Stomach smooth muscle (tissue), 2 donors: ENCODE measurements around the gene MARK3.

Source experiments
- H3K27ac ChIP-seq: one replicate; pipeline ENCODE4 v1.7.0; 2013; ENCODE audit warnings: mild to moderate bottlenecking, low read length, inconsistent platforms
- H3K27me3 ChIP-seq, 2 donors: one replicate each; pipeline ENCODE4 v1.7.0; 2013; ENCODE audit warnings: low read length in 2 of 2; ENCODE audit not compliant: insufficient read depth in 2 of 2, control insufficient read depth in 1 of 2
- H3K36me3 ChIP-seq, 2 donors: one replicate each; pipeline ENCODE4 v1.7.0; 2013; ENCODE audit warnings: low read length in 2 of 2; ENCODE audit not compliant: control insufficient read depth in 2 of 2, insufficient read depth in 2 of 2
- H3K4me1 ChIP-seq: one replicate; pipeline ENCODE4 v1.7.0; 2013; ENCODE audit warnings: low read length; ENCODE audit not compliant: control insufficient read depth, insufficient read depth
- H3K4me3 ChIP-seq, 2 donors: one replicate each; pipeline ENCODE4 v1.7.0; 2013; ENCODE audit warnings: low read length in 2 of 2
- H3K9ac ChIP-seq, 2 donors: one replicate each; pipeline ENCODE4 v1.7.0; 2013; ENCODE audit warnings: low read length in 2 of 2, mild to moderate bottlenecking in 1 of 2
- H3K9me3 ChIP-seq, 2 donors: one replicate each; pipeline ENCODE4 v1.7.0; 2013; ENCODE audit warnings: low read length in 2 of 2; ENCODE audit not compliant: control insufficient read depth in 2 of 2
- donor health status: healthy.
- donor health status: Pancreatic carcinoma.

Gene MARK3

DNA sequence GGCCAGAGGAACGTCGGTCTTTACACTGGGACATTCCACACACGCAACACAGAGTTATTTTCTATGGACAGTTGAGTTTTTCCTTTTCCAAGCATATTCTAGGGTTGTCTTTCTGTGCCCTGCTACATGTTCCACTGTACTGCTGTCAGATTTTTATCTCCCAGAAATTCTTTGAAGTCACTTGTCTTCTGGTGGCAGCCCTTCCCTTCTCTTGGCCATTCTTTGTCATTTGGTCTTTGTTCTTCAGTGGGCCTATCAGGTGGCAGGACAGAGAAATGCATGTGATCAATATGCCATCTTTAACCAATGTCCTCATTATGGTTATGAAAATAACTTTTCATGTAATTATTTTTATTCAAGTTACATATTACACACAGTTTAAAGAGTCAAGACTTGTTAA, 36.3 kb downstream of the MARK3 start:
- Histone ChIP-seq H3K36me3 (peaks cover 0 to 5% of the 10 kb centered on the region in 2 donors), H3K9ac (no peak overlapping the region), H3K9me3 (no peaks in the 10 kb centered on the region), H3K4me1 (no peaks in the 10 kb centered on the region), H3K27me3 (no peaks in the 10 kb centered on the region), H3K4me3 (no peak overlapping the region), H3K27ac (no peak overlapping the region)

DNA sequence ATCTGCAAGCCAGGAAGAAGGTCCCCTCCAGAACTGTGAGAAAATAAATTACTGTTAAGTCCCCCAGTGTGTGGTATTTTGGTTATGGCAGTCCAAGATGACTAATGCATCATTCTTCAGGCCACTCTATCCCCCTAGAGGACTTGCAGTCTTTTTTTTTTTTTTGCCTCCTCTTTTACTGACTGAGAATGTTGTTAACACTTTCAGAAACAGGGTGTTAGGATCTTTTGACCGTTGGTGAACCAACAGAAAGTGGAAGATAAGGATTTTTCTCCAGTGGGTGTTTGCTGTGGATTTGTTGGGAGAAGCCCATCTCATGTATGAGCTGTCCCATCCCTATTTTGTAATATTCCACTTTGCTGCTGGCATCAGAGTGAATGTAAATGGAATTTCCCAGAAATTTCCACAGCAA, 37.8 kb downstream of the MARK3 start:
- H3K27me3 ChIP-seq: no peaks in the 10 kb centered on the region
- H3K4me1 ChIP-seq: no peaks in the 10 kb centered on the region
- no peak overlapping the region for H3K4me3 ChIP-seq
- H3K27ac ChIP-seq: no peak overlapping the region
- no peaks in the 10 kb centered on the region for H3K9me3 ChIP-seq
- peaks cover 0 to 5% of the 10 kb centered on the region in 2 donors for H3K36me3 ChIP-seq
- H3K9ac ChIP-seq: no peak overlapping the region

- H3K27ac ChIP-seq: no peak overlapping the region
- no peaks in the 10 kb centered on the region for H3K27me3 ChIP-seq
- H3K4me1 ChIP-seq: peaks cover 3% of the 10 kb centered on the region
- no peak overlapping the region for H3K4me3 ChIP-seq
- no peaks in the 10 kb centered on the region for H3K9me3 ChIP-seq
- H3K9ac ChIP-seq: no peak overlapping the region
- no peaks in the 10 kb centered on the region for H3K36me3 ChIP-seq
Measured at GRCh38 chr14:103427485-103428443, 42.5 kb downstream of the MARK3 start.

- Histone ChIP-seq H3K4me1 (peaks cover 3% of the 10 kb centered on the region), H3K4me3 (no peak overlapping the region), H3K9ac (no peak overlapping the region), H3K9me3 (no peaks in the 10 kb centered on the region), H3K27me3 (no peaks in the 10 kb centered on the region), H3K27ac (no peak overlapping the region), H3K36me3 (peaks cover 0 to under 1% of the 10 kb centered on the region in 2 donors)
Measured at GRCh38 chr14:103428723-103429556, 43.7 kb downstream of the MARK3 start.

DNA sequence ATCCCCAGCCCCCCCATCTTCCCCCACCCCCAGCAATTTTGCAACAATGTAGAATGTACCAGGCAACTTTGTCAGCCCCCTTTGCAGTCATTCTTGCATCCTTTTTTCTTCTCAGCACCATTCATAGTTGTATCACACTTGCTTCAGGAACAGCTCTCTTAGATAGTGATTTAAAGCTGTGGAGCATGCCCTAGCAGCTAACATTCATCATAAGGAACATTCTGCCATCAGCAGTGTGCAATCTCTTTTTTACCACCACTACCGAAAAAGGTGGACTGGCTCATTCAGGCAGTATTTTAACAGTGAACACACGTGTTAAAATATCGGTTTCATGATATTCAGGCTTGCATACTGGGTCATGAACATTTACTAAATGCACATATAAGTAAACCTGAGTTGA, 45.1 kb downstream of the MARK3 start:
- Histone ChIP-seq H3K27ac (no peak overlapping the region), H3K36me3 (peaks cover 0 to 3% of the 10 kb centered on the region in 2 donors), H3K4me1 (peaks cover 7% of the 10 kb centered on the region), H3K27me3 (no peaks in the 10 kb centered on the region), H3K9me3 (no peaks in the 10 kb centered on the region), H3K4me3 (no peak overlapping the region), H3K9ac (no peak overlapping the region)

GRCh38 chr14:103432627-103433026, 47.4 kb downstream of the MARK3 start:
- Histone ChIP-seq H3K9ac (no peak overlapping the region), H3K4me1 (peaks cover 9% of the 10 kb centered on the region), H3K27ac (no peak overlapping the region), H3K9me3 (no peaks in the 10 kb centered on the region), H3K36me3 (peaks cover 0 to 3% of the 10 kb centered on the region in 2 donors), H3K4me3 (no peak overlapping the region), H3K27me3 (no peaks in the 10 kb centered on the region)

DNA sequence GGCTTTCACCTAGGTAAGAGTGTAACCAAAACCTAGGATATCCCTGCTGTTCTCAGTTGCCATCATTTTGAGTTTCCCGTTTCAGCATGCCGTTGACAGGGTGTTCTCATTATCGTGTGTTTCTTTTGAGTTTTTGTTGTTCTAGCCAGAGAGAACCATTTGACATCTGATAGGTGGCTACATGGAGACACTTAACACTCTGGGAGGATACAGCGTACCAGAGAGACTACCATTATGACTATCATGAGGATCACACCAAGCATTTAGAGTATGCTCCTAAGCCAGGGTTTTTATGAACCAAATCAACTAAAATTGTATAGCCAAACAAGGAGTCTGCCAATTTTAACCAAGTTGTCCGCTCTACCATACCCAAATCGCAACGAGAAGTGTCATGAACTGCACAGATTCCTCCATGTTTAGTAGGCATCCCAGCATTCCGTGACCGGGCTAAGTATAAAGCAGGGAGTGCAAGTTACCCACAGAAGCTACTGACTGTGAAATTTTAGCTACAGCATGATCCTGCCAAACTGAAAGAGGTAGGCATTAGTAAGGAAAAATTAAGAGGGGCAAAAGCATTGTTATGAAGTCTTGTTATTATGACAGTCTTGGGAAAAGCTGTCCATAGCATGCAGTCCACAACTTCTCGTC, 48.8 kb downstream of the MARK3 start:
- Histone ChIP-seq H3K36me3 (peaks cover 0 to 3% of the 10 kb centered on the region in 2 donors), H3K27ac (no peak overlapping the region), H3K9ac (no peak overlapping the region), H3K4me1 (peaks cover 9% of the 10 kb centered on the region), H3K27me3 (no peaks in the 10 kb centered on the region), H3K4me3 (no peak overlapping the region), H3K9me3 (no peaks in the 10 kb centered on the region)

DNA sequence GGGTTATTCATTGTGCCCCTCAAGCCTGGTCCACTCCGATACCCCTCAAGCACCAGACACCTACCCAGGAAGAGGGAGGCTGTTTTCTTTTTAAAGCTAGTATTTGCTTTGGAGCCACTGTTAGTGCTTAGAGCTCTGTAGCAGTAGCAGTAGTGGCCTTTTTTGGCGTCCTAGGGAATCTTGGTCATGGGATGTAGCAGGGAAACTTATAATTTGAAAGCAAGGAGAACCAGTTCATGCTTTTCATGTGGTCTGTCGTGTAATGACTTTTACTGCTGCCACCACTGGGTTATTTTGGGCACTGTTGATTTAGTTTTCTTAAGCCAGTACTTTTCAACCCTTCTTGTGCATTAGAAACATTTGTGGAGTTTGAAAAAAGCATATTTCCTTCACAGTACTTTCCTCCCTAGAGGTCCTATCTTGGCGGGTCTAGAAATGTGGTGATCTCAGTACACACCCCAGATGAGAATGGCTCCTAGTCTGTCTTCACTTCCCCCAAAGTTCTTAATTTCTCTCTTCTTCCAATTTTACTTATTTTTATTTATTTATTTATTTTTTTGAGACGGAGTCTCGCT, 49.7 kb downstream of the MARK3 start:
- H3K36me3 ChIP-seq: peaks cover 0 to 3% of the 10 kb centered on the region in 2 donors
- no peaks in the 10 kb centered on the region for H3K27me3 ChIP-seq
- no peaks in the 10 kb centered on the region for H3K9me3 ChIP-seq
- H3K27ac ChIP-seq: no peak overlapping the region
- no peak overlapping the region for H3K4me3 ChIP-seq
- H3K4me1 ChIP-seq: peaks cover 7% of the 10 kb centered on the region
- no peak overlapping the region for H3K9ac ChIP-seq

DNA sequence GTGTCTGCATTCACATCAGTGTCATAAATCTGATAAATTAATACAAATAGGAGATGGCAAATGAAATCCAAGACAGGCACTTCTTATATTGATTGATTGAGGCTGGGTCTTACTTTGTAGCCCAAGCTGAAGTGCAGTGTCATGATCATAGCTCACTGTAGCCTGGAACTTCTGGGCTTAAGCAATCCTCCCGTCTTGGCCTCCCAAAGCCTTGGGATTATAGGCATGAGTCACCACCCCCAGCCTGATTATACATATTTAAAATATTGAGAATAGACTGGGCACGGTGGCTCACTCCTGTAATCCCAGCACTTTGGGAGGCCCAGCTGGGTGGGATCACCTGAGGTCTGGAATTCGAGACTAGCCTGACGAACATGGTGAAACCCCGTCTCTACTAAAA, 51.3 kb downstream of the MARK3 start:
- H3K4me1 ChIP-seq: peaks cover 7% of the 10 kb centered on the region
- H3K9ac ChIP-seq: no peak overlapping the region
- no peak overlapping the region for H3K27ac ChIP-seq

GRCh38 chr14:103442288-103442687, 57.1 kb downstream of the MARK3 start:
- no peak overlapping the region for H3K27ac ChIP-seq
- H3K36me3 ChIP-seq: no peaks in the 10 kb centered on the region
- H3K9ac ChIP-seq: no peak overlapping the region
- H3K9me3 ChIP-seq: no peaks in the 10 kb centered on the region
- H3K4me1 ChIP-seq: peaks cover 3% of the 10 kb centered on the region
- no peaks in the 10 kb centered on the region for H3K27me3 ChIP-seq
- no peak overlapping the region for H3K4me3 ChIP-seq

More for the DNA sequence above, 51.3 kb downstream of the MARK3 start:
- H3K4me3 ChIP-seq: no peak overlapping the region
- no peaks in the 10 kb centered on the region for H3K27me3 ChIP-seq
- H3K36me3 ChIP-seq: peaks cover 0 to 3% of the 10 kb centered on the region in 2 donors
- H3K9me3 ChIP-seq: no peaks in the 10 kb centered on the region
